Endothelial cell of umbilical vein (primary cell): ENCODE measurements around the gene BRPF1. TPM values are rescaled to one million over a fixed set of nuclear protein-coding genes. Genes with fewer than 3 reads are reported as not detected.

Experiments used
- BruUV-seq: library from RNA; stranded (reverse); fragments of 400-500 nt; replicated peaks from 2 replicates; lab custom pipeline; 2021; lab: Mats Ljungman, UMichigan
- CTCF ChIA-PET: fragments of 300-600, 350-600 bp; sonication (Branson Sonifier 250); formaldehyde crosslinking; loops from one replicate; lab custom pipeline; 2021; ENCODE audit warnings: antibody characterized with exemption, inconsistent platforms; lab: Charles Lee
- POLR2A ChIA-PET: fragments of 300-600, 350-600 bp; sonication (Branson Sonifier 250); formaldehyde crosslinking; loops from one replicate; lab custom pipeline; 2021; ENCODE audit warnings: antibody characterized with exemption, inconsistent platforms; lab: Charles Lee
- DNase-seq: peaks from one replicate; pipeline ENCODE4 v3.0.0-alpha.2; 2011; ENCODE audit warnings: low read depth, low spot score
- FAIRE-seq: peaks from 2 replicates; lab custom pipeline; 2011; peaks lifted over from hg19 to GRCh38; lab: Jason Lieb, UNC
- H2AFZ ChIP-seq: 2 replicates; pipeline ENCODE4 v1.6.0; 2012; ENCODE audit warnings: low read depth, low read length, control low read depth, inconsistent platforms
- H3K27ac ChIP-seq: 2 replicates; pipeline ENCODE4 v1.5.1; 2011; ENCODE audit warnings: low read depth, mild to moderate bottlenecking, control low read depth, low read length, moderate library complexity; ENCODE audit not compliant: insufficient read depth
- H3K27me3 ChIP-seq, 2 experiments: 2 replicates each; pipeline versions ENCODE4 v1.6.0 to v1.6.1; 2011; ENCODE audit warnings: low read length in 2 of 2, mixed read lengths in 1 of 2; ENCODE audit not compliant: control insufficient read depth in 2 of 2, insufficient read depth in 2 of 2
- H3K36me3 ChIP-seq, 2 experiments: 2 replicates in 1 of 2; 3 replicates in 1 of 2; pipeline ENCODE4 v1.5.1; 2011; ENCODE audit warnings: low read length in 2 of 2, mild to moderate bottlenecking in 1 of 2, moderate library complexity in 1 of 2; ENCODE audit not compliant: control insufficient read depth in 2 of 2, insufficient read depth in 2 of 2; ENCODE audit errors: extremely low read depth in 1 of 2
- H3K4me1 ChIP-seq: 3 replicates; pipeline ENCODE4 v1.5.1; 2011; ENCODE audit warnings: mild to moderate bottlenecking, low read length; ENCODE audit not compliant: control insufficient read depth, insufficient read depth; ENCODE audit errors: extremely low read depth
- H3K4me2 ChIP-seq: 2 replicates; pipeline ENCODE4 v1.6.1; 2011; ENCODE audit warnings: low read length, control low read depth, mixed read lengths; ENCODE audit not compliant: insufficient read depth
- H3K4me3 ChIP-seq, 3 experiments: fragments of 200-600 bp in 1 of 3; sonication (generic), shearing (Covaris generic) in 1 of 3; replicated peaks in 1 of 3; 2 replicates each; pipeline ENCODE4 v1.5.1; 2011 to 2016; ENCODE audit warnings: control low read depth in 3 of 3, low read length in 3 of 3, mild to moderate bottlenecking in 2 of 3, inconsistent platforms in 1 of 3, low read depth in 1 of 3, moderate library complexity in 1 of 3; ENCODE audit not compliant: insufficient read depth in 1 of 3
- H3K79me2 ChIP-seq: 2 replicates; pipeline ENCODE4 v1.6.0; 2012; ENCODE audit warnings: low read length, inconsistent platforms; ENCODE audit not compliant: control insufficient read depth, insufficient read depth
- H3K9ac ChIP-seq: replicated peaks from 2 replicates; pipeline ENCODE3; 2011; ENCODE audit warnings: low read length, control low read depth; ENCODE audit not compliant: insufficient read depth; ENCODE audit errors: extremely low read depth
- H3K9me1 ChIP-seq: replicated peaks from 3 replicates; pipeline ENCODE4 v1.6.0; 2011; ENCODE audit warnings: mild to moderate bottlenecking, low read length; ENCODE audit not compliant: control insufficient read depth, insufficient read depth; ENCODE audit errors: extremely low read depth
- H3K9me3 ChIP-seq: replicated peaks from 2 replicates; pipeline ENCODE4 v1.5.1; 2012; ENCODE audit warnings: low read length, inconsistent platforms; ENCODE audit not compliant: control insufficient read depth, insufficient read depth
- H4K20me1 ChIP-seq: replicated peaks from 2 replicates; pipeline ENCODE3; 2011; ENCODE audit warnings: mild to moderate bottlenecking, low read length; ENCODE audit not compliant: control insufficient read depth, insufficient read depth; ENCODE audit errors: extremely low read depth
- EZH2 ChIP-seq: IDR thresholded peaks from 2 replicates; pipeline ENCODE4 v1.6.1; 2012; ENCODE audit warnings: borderline replicate concordance, low read depth, mild to moderate bottlenecking, moderate library complexity, low read length, inconsistent platforms; ENCODE audit not compliant: severe bottlenecking
- FOS ChIP-seq: IDR thresholded peaks from 2 replicates; pipeline ENCODE4 v1.6.1; 2011; ENCODE audit warnings: mild to moderate bottlenecking, low read length, moderate library complexity, borderline replicate concordance; ENCODE audit not compliant: insufficient read depth
- GATA2 ChIP-seq: IDR thresholded peaks from 2 replicates; pipeline ENCODE4 v1.7.0; 2011; ENCODE audit warnings: low read depth, mild to moderate bottlenecking, moderate library complexity, mixed read lengths, low read length; ENCODE audit not compliant: insufficient read length, insufficient read depth
- JUN ChIP-seq: IDR thresholded peaks from 2 replicates; pipeline ENCODE4 v1.6.1; 2011; ENCODE audit warnings: borderline replicate concordance, low read depth; ENCODE audit not compliant: insufficient read length, insufficient read depth
- MYC ChIP-seq: IDR thresholded peaks from one replicate; pipeline ENCODE4 v1.6.1; 2011; ENCODE audit warnings: mild to moderate bottlenecking, low read depth, low read length
- POLR2A ChIP-seq: IDR thresholded peaks from 2 replicates; pipeline ENCODE4 v1.6.1; 2012; ENCODE audit warnings: low read depth, mild to moderate bottlenecking, control low read depth, low read length
- POLR2AphosphoS5 ChIP-seq: IDR thresholded peaks from 2 replicates; pipeline ENCODE4 v1.6.1; 2012; ENCODE audit warnings: low read depth, mild to moderate bottlenecking, control low read depth, low read length, moderate library complexity; ENCODE audit not compliant: insufficient read depth
- dilution Hi-C: fragments of 300-500 bp; cut with MboI; formaldehyde crosslinking; loops from one replicate; pipeline ENCODE4 v1.15.0; 2019; ENCODE audit warnings: low sequenced_read_pairs; ENCODE audit not compliant: extremely low pct_ligation_motif_present
- intact Hi-C: fragments of 100-400 bp; cut with micrococcal nuclease; formaldehyde crosslinking; loops from one replicate; pipeline ENCODE4 v1.10.0; 2022
- polyA plus RNA-seq, 4 experiments: library from polyadenylated mRNA; depleted of rRNA in 3 of 4; stranded (reverse) in 3 of 4; unstranded in 1 of 4; fragments of >200 nt; gene quantifications; 2 replicates each; pipeline versions ENCODE4 v1.2.1 to v1.2.3, GENCODE V29; 2011 to 2012; ENCODE audit warnings: missing spikeins in 1 of 4
- total RNA-seq: library from RNA; stranded (reverse); gene quantifications from 2 replicates; pipeline ENCODE4 v1.2.3, GENCODE V29; 2021
- TF ChIP-seq, protein P1 (sequence below), 2 donors: IDR thresholded peaks; 1 replicate in 1 of 2; 2 replicates in 1 of 2; pipeline ENCODE4 v1.5.1; 2011; ENCODE audit warnings: low read length in 2 of 2, mild to moderate bottlenecking in 2 of 2, moderate library complexity in 2 of 2, control low read depth in 1 of 2, inconsistent platforms in 1 of 2, low read depth in 1 of 2; ENCODE audit not compliant: insufficient read depth in 1 of 2; ENCODE audit errors: extremely low read depth in 1 of 2
- TF ChIP-seq, protein P2 (sequence below): IDR thresholded peaks from 2 replicates; pipeline ENCODE4 v1.6.1; 2011; ENCODE audit not compliant: insufficient read depth, insufficient read length

BRPF1 gene
- total and polyA plus RNA-seq, 2 donors (not counting 3 experiments of a cell fraction or from before 2014, with no cell fraction given) = 12.5 to 26.2 TPM

DNA sequence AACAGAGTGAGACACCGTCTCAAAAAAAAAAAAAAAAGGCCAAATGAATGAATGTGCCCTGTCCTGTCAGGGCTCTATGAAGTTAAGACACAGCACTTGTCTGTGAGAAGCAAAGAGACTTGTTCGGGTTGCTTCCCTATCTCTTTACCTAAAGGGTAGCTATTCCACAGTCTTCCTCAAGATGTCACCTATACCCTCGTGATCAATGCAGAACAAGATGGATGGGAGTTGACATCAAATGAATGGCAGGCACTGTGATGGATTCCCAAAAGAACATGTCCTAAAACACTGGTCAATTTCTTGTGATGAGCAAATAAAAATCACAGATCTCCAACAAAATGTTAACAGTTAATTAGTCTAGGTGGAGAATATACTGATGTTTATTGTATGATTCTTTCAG is 51.2 kb downstream of the BRPF1 start:
- Histone ChIP-seq H2AFZ (no peak overlapping the region), H3K27me3 (no peaks in the 10 kb centered on the region), H4K20me1 (no peaks in the 10 kb centered on the region), H3K9me3 (no peaks in the 10 kb centered on the region), H3K4me3 (no peak overlapping the region), H3K27ac (no peak overlapping the region), H3K9me1 (no peaks in the 10 kb centered on the region), H3K4me2 (no peak overlapping the region), H3K79me2 (no peaks in the 10 kb centered on the region), H3K4me1 (no peaks in the 10 kb centered on the region), H3K36me3 (peaks cover 0 to 5% of the 10 kb centered on the region in 2 experiments), H3K9ac (no peak overlapping the region)
- FAIRE-seq (peak; percentile 4), DNase-seq (no peak)
- TF ChIP-seq POLR2AphosphoS5 = no peak
- TF ChIP-seq, protein P1, sequence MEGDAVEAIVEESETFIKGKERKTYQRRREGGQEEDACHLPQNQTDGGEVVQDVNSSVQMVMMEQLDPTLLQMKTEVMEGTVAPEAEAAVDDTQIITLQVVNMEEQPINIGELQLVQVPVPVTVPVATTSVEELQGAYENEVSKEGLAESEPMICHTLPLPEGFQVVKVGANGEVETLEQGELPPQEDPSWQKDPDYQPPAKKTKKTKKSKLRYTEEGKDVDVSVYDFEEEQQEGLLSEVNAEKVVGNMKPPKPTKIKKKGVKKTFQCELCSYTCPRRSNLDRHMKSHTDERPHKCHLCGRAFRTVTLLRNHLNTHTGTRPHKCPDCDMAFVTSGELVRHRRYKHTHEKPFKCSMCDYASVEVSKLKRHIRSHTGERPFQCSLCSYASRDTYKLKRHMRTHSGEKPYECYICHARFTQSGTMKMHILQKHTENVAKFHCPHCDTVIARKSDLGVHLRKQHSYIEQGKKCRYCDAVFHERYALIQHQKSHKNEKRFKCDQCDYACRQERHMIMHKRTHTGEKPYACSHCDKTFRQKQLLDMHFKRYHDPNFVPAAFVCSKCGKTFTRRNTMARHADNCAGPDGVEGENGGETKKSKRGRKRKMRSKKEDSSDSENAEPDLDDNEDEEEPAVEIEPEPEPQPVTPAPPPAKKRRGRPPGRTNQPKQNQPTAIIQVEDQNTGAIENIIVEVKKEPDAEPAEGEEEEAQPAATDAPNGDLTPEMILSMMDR (IDR thresholded peaks at IDR 0.05; ENCODE audit: extremely low read depth in 1 of 2, insufficient read depth in 1 of 2, low read depth in 1 of 2, low read length in 2 of 2) = no peak
- TF ChIP-seq, protein P2, sequence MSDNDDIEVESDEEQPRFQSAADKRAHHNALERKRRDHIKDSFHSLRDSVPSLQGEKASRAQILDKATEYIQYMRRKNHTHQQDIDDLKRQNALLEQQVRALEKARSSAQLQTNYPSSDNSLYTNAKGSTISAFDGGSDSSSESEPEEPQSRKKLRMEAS = no peak
- no peak for TF ChIP-seq GATA2
- TF ChIP-seq FOS = no peak
- TF ChIP-seq JUN = no peak
- no peak for TF ChIP-seq POLR2A
- no peak for TF ChIP-seq EZH2
- TF ChIP-seq MYC = no peak
- BruUV-seq = no TSS peak
- intact Hi-C loops (no loop called here), dilution Hi-C loops (no loop called here)
- ChIA-PET POLR2A (no interaction called here), CTCF (interaction anchor here (0.7 to 1.5 kb wide), 3 partner anchors 8 to 329 kb away, joined by 3 to 4 read pairs (median 3); no protein-coding TSS in a partner anchor)
